OCI-LY7 (cell line): ENCODE measurements around the gene PHOX2A. TPM values are rescaled to one million over a fixed set of nuclear protein-coding genes. Genes with fewer than 3 reads are reported as not detected.
"Not testable (repeated sequence)": the region's sequence is repeated elsewhere in the genome, so short reads cannot be mapped to it uniquely, and the experiment has no call there.

Experiments
- BruUV-seq: library from RNA; stranded (reverse); fragments of 400-500 nt; replicated peaks from 2 replicates; lab custom pipeline; 2021; lab: Mats Ljungman, UMichigan
- CTCF ChIA-PET: fragments of 300-600 bp; sonication (Branson Sonifier 250); formaldehyde crosslinking; loops from one replicate; lab custom pipeline; 2022; ENCODE audit warnings: antibody characterized with exemption; ENCODE audit not compliant: unreplicated experiment; lab: Charles Lee
- POLR2A ChIA-PET: fragments of 300-600 bp; sonication (Branson Sonifier 250); formaldehyde crosslinking; loops from one replicate; lab custom pipeline; 2022; ENCODE audit warnings: antibody characterized with exemption; lab: Charles Lee
- DNase-seq: peaks from one replicate; pipeline ENCODE4 v3.0.0-alpha.2; 2015; ENCODE audit warnings: low spot score
- H2AFZ ChIP-seq: fragments of 200-600 bp; sonication (generic), shearing (Covaris generic); 2 replicates; pipeline ENCODE4 v1.6.1; 2014; ENCODE audit warnings: mild to moderate bottlenecking, antibody characterized with exemption, low read length, moderate library complexity
- H3K27ac ChIP-seq: fragments of 200-600 bp; sonication (generic); 2 replicates; pipeline ENCODE4 v1.5.1; 2014; ENCODE audit warnings: mixed run types, low read depth, mild to moderate bottlenecking, moderate library complexity, low read length, inconsistent platforms; ENCODE audit not compliant: poor library complexity, severe bottlenecking
- H3K36me3 ChIP-seq: fragments of 200-600 bp; sonication (generic); 2 replicates; pipeline ENCODE4 v1.6.1; 2014; ENCODE audit warnings: mild to moderate bottlenecking, antibody characterized with exemption, low read length, moderate library complexity, mixed read lengths; ENCODE audit not compliant: insufficient read depth
- H3K4me1 ChIP-seq: fragments of 200-600 bp; sonication (generic); 2 replicates; pipeline ENCODE4 v1.5.1; 2014; ENCODE audit warnings: mild to moderate bottlenecking, low read length; ENCODE audit not compliant: insufficient read depth, poor library complexity, severe bottlenecking
- H3K4me2 ChIP-seq: fragments of 200-600 bp; sonication (generic); 2 replicates; pipeline ENCODE4 v1.6.1; 2014; ENCODE audit warnings: mild to moderate bottlenecking, low read length
- H3K4me3 ChIP-seq: fragments of 200-600 bp; sonication (generic); 2 replicates; pipeline ENCODE4 v1.5.1; 2014; ENCODE audit warnings: mild to moderate bottlenecking, low read depth, low read length; ENCODE audit not compliant: poor library complexity, severe bottlenecking
- H3K79me2 ChIP-seq: fragments of 200-600 bp; sonication (generic); 2 replicates; pipeline ENCODE4 v1.6.1; 2016; ENCODE audit warnings: low read depth, mild to moderate bottlenecking, low read length, moderate library complexity, mixed read lengths; ENCODE audit not compliant: insufficient read depth
- H3K9me2 ChIP-seq: fragments of 200-600 bp; sonication (generic); 2 replicates; pipeline ENCODE4 v1.6.1; 2016; ENCODE audit warnings: mild to moderate bottlenecking, low read length, mixed read lengths; ENCODE audit not compliant: insufficient read depth
- H3K9me3 ChIP-seq: fragments of 200-600 bp; sonication (generic); 2 replicates; pipeline ENCODE4 v1.6.1; 2014; ENCODE audit warnings: mild to moderate bottlenecking, mixed run types, low read length, mixed read lengths
- H4K20me1 ChIP-seq: fragments of 200-600 bp; sonication (generic); 2 replicates; pipeline ENCODE4 v1.6.1; 2014; ENCODE audit warnings: mild to moderate bottlenecking, antibody characterized with exemption, low read length, moderate library complexity, mixed read lengths; ENCODE audit not compliant: insufficient read depth
- EZH2phosphoT487 ChIP-seq: fragments of 200-600 bp; sonication (generic); IDR thresholded peaks from 2 replicates; pipeline ENCODE4 v1.6.1; 2018; ENCODE audit warnings: low read depth, borderline replicate concordance, mild to moderate bottlenecking, mixed run types, antibody characterized with exemption, low read length, moderate library complexity, mixed read lengths
- intact Hi-C: fragments of 100-400 bp; cut with micrococcal nuclease; formaldehyde crosslinking; loops from one replicate; pipeline ENCODE4 v1.10.0; 2022; ENCODE audit not compliant: unreplicated experiment
- total RNA-seq, 2 experiments: library from RNA; depleted of rRNA in 1 of 2; stranded (reverse); fragments of >200 nt in 1 of 2; shearing (Covaris generic) in 1 of 2; gene quantifications; 2 replicates each; pipeline ENCODE4 v1.2.3, GENCODE V29; 2014 to 2022
- TF ChIP-seq, protein P1 (sequence below): fragments of 200-600 bp; sonication (generic); conservative IDR thresholded peaks from 2 replicates; pipeline ENCODE4 v1.5.1; 2014; ENCODE audit warnings: mild to moderate bottlenecking, antibody characterized with exemption, low read length, moderate library complexity, mixed read lengths

The PHOX2A gene
- total RNA-seq, 2 experiments from 2014 or later, result not detected

DNA sequence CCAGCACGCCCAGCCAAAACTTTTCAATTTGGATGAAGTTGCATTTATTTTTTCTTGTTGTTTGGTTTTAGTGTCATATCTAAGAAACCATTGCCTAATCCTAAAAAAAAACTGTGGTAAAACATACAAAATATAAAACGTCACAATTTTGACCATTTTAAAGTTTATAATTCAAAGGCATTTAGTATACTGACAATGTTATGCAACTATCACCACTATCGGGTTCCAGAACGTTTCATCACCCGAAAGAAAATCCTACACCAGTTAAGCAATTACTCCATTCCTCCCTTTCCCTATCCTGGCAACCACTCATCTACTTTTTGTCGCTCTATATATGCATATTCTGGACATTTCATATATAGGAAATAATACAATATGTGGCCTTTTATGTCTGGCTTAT, 30.5 kb upstream of the PHOX2A start:
- Histone ChIP-seq H4K20me1 (no peaks in the 10 kb centered on the region), H3K4me1 (no peaks in the 10 kb centered on the region), H3K4me2 (no peak overlapping the region), H3K36me3 (no peaks in the 10 kb centered on the region), H3K4me3 (no peak overlapping the region), H3K9me2 (no peaks in the 10 kb centered on the region), H3K79me2 (no peaks in the 10 kb centered on the region), H3K9me3 (no peaks in the 10 kb centered on the region), H2AFZ (no peak overlapping the region), H3K27ac (no peak overlapping the region)
- TF ChIP-seq, protein P1, sequence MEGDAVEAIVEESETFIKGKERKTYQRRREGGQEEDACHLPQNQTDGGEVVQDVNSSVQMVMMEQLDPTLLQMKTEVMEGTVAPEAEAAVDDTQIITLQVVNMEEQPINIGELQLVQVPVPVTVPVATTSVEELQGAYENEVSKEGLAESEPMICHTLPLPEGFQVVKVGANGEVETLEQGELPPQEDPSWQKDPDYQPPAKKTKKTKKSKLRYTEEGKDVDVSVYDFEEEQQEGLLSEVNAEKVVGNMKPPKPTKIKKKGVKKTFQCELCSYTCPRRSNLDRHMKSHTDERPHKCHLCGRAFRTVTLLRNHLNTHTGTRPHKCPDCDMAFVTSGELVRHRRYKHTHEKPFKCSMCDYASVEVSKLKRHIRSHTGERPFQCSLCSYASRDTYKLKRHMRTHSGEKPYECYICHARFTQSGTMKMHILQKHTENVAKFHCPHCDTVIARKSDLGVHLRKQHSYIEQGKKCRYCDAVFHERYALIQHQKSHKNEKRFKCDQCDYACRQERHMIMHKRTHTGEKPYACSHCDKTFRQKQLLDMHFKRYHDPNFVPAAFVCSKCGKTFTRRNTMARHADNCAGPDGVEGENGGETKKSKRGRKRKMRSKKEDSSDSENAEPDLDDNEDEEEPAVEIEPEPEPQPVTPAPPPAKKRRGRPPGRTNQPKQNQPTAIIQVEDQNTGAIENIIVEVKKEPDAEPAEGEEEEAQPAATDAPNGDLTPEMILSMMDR, result no peak
- TF ChIP-seq EZH2phosphoT487, result no peak
- POLR2A ChIA-PET, result no interaction called here
- BruUV-seq, result no TSS peak
- intact Hi-C loops, result no loop called here
- no peak for DNase-seq
- CTCF ChIA-PET, result no interaction called here

DNA sequence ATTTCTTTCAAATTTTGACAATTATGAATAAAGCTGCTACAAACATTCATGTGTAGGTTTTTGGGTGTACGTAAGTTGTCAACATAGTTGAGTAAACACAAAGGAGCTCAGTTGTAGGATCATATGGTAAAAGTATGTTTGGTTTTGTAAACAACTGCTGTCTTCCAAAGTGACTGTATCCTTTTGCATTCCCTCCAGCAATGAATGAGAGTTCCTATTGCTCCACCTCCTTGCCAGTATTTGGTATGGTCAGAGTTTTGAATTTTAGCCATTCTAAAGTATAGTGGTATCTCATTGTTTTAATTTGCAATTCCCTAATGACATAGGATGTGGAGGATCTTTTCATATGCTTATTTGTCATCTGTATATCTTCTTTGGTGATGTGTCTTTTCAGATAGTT, 28.0 kb upstream of the PHOX2A start:
- H3K9me3 ChIP-seq, result no peaks in the 10 kb centered on the region
- no peak for DNase-seq
- H3K79me2 ChIP-seq, result no peaks in the 10 kb centered on the region
- TF ChIP-seq EZH2phosphoT487, result no peak
- TF ChIP-seq, protein P1, result no peak
- no peak overlapping the region for H2AFZ ChIP-seq
- H3K4me3 ChIP-seq, result no peak overlapping the region
- no TSS peak for BruUV-seq
- no peak overlapping the region for H3K27ac ChIP-seq
- H4K20me1 ChIP-seq, result no peaks in the 10 kb centered on the region
- no peaks in the 10 kb centered on the region for H3K36me3 ChIP-seq
- POLR2A ChIA-PET, result no interaction called here
- CTCF ChIA-PET, result interaction anchor here (0.6 kb wide), 1 partner anchor 263 kb away, joined by 3 read pairs; no protein-coding TSS in a partner anchor
- H3K4me2 ChIP-seq, result no peak overlapping the region
- no peaks in the 10 kb centered on the region for H3K9me2 ChIP-seq
- peaks cover 3% of the 10 kb centered on the region for H3K4me1 ChIP-seq
- intact Hi-C loops, result no loop called here

DNA sequence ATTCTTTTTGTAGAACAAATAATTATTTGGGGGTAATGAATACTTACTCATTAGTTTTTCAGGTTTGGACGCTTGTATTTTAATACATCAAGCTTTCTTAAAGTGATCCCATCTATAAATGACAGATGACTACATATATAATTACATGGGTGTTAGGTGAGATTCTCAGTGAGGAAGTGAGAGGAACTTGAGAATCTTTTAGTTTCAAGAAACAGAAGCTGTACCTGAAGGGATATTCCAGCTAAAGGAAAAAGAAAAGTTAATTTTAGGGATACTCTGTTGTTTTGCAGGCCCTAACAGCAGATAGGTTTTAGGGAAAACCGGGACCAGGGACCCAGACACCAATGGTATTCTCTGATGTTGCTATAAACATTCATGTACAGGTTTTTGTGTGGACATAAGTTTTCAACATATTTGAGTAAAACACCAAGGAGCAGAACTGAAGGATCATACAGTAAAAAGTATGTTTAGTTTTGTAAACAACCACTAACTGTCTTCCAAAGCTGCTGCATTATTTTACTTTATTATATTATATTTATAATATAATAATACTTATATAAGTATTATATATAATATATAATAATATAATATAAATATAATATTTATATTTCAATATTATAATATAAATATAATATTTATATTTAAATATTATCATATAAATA, 24.1 kb upstream of the PHOX2A start:
- intact Hi-C loops, result no loop called here
- no peak overlapping the region for H3K4me2 ChIP-seq
- peaks cover 8% of the 10 kb centered on the region for H3K4me1 ChIP-seq
- no peaks in the 10 kb centered on the region for H3K36me3 ChIP-seq
- no peak overlapping the region for H3K4me3 ChIP-seq
- BruUV-seq, result no TSS peak
- H3K79me2 ChIP-seq, result no peaks in the 10 kb centered on the region
- no peak overlapping the region for H3K27ac ChIP-seq
- H4K20me1 ChIP-seq, result no peaks in the 10 kb centered on the region
- no peak for DNase-seq
- ChIA-PET POLR2A (interaction anchor here (0.7 kb wide), 1 partner anchor 14 kb away, joined by 4 read pairs; no protein-coding TSS in a partner anchor), CTCF (no interaction called here)
- TF ChIP-seq, protein P1, result no peak
- TF ChIP-seq EZH2phosphoT487, result no peak
- H3K9me3 ChIP-seq, result no peaks in the 10 kb centered on the region
- no peaks in the 10 kb centered on the region for H3K9me2 ChIP-seq
- H2AFZ ChIP-seq, result no peak overlapping the region; the same call in 1 of the 2 replicates

DNA sequence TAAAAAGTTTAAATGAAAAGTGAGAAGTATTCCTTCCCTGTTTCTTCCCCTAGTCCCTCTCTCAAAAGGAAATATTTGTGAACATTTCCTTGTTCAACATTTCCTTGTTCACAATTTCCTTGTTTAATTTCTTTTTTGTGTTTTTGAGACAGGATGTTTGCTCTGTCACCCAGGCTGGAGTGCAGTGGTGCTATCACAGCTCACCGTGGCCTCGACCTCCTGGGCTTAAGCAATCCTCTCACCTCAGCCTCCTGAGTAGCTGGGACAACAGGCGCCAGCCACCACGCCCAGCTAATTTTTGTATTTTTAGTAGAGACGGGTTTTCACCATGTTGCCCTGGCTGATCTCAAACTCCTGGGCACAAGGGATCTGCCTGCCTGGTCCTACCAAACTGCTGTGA, 23.0 kb upstream of the PHOX2A start:
- POLR2A ChIA-PET, result interaction anchor here (0.7 to 1.2 kb wide), 3 partner anchors 104 to 404 kb away, joined by 3 read pairs; no protein-coding TSS in a partner anchor
- H3K9me3 ChIP-seq, H4K20me1 ChIP-seq, intact Hi-C loops, BruUV-seq, CTCF ChIA-PET, H3K79me2 ChIP-seq, DNase-seq, H3K4me1 ChIP-seq, H3K27ac ChIP-seq, H3K4me2 ChIP-seq, H3K4me3 ChIP-seq, H3K36me3 ChIP-seq, H3K9me2 ChIP-seq: not testable (repeated sequence)
- H2AFZ ChIP-seq, result peak overlapping the region; percentile 52; the same call in 1 of the 2 replicates
